CD4-positive, CD25-positive, alpha-beta regulatory T cell (primary cell): ENCODE results near the gene AWAT1. TPM values are rescaled to one million over a fixed set of nuclear protein-coding genes. Genes with fewer than 3 reads are reported as not detected.
"Not testable (repeated sequence)": the region's sequence is repeated elsewhere in the genome, so short reads cannot be mapped to it uniquely, and the experiment has no call there.

Experiments used
- ATAC-seq, 2 donors: fragments of 150-1000 bp; cut with Tn5 transposase; one replicate each; pipeline ENCODE4 v1.10.0; 2021; ENCODE audit warnings: low read depth in 2 of 2, moderate number of reproducible peaks in 2 of 2, moderate library complexity in 1 of 2
- DNase-seq, 3 donors: peaks; one replicate each; pipeline versions ENCODE4 v3.0.0 to v3.0.0-alpha.2; 2012 to 2022; ENCODE audit warnings: mixed read lengths in 1 of 3
- H3K27ac ChIP-seq: one replicate; pipeline ENCODE4 v1.7.0; 2013; ENCODE audit warnings: mild to moderate bottlenecking, low read length; ENCODE audit not compliant: insufficient read depth, poor library complexity, severe bottlenecking
- H3K27me3 ChIP-seq: one replicate; pipeline ENCODE4 v1.7.0; 2013; ENCODE audit warnings: low read length; ENCODE audit not compliant: control insufficient read depth, insufficient read depth
- H3K36me3 ChIP-seq: one replicate; pipeline ENCODE4 v1.7.0; 2013; ENCODE audit warnings: mild to moderate bottlenecking, low read length, moderate library complexity; ENCODE audit not compliant: control insufficient read depth, insufficient read depth
- H3K4me1 ChIP-seq: 2 replicates; pipeline ENCODE4 v1.7.0; 2013; ENCODE audit warnings: mild to moderate bottlenecking, low read length; ENCODE audit not compliant: insufficient read depth, control insufficient read depth, poor library complexity, severe bottlenecking
- H3K4me3 ChIP-seq: one replicate; pipeline ENCODE4 v1.7.0; 2013; ENCODE audit warnings: low read depth, mild to moderate bottlenecking, low read length, moderate library complexity
- H3K9me3 ChIP-seq, 2 experiments: 1 replicate in 1 of 2; 2 replicates in 1 of 2; pipeline ENCODE4 v1.7.0; 2013; ENCODE audit warnings: low read length in 2 of 2, mild to moderate bottlenecking in 1 of 2, moderate library complexity in 1 of 2; ENCODE audit not compliant: control insufficient read depth in 2 of 2
- H3K27ac Mint-ChIP-seq, 3 donors: one replicate each; pipeline ENCODE4 v1.8.0; 2020 to 2022; ENCODE audit warnings: mild to moderate bottlenecking in 3 of 3, mixed read lengths in 3 of 3, moderate library complexity in 2 of 3
- H3K27me3 Mint-ChIP-seq: one replicate; pipeline ENCODE4 v1.8.0; 2022; ENCODE audit warnings: mild to moderate bottlenecking, mixed read lengths
- H3K36me3 Mint-ChIP-seq: one replicate; pipeline ENCODE4 v1.8.0; 2020; ENCODE audit warnings: mixed read lengths
- H3K4me1 Mint-ChIP-seq, 4 donors: one replicate each; pipeline ENCODE4 v1.8.0; 2020 to 2022; ENCODE audit warnings: mixed read lengths in 4 of 4, mild to moderate bottlenecking in 1 of 4
- H3K4me3 Mint-ChIP-seq, 4 donors: one replicate each; pipeline ENCODE4 v1.8.0; 2020 to 2022; ENCODE audit warnings: mild to moderate bottlenecking in 4 of 4, mixed read lengths in 4 of 4, moderate library complexity in 3 of 4
- H3K9me3 Mint-ChIP-seq, 7 donors: one replicate each; pipeline ENCODE4 v1.8.0; 2020 to 2022; ENCODE audit warnings: mixed read lengths in 7 of 7, mild to moderate bottlenecking in 3 of 7, moderate library complexity in 2 of 7
- polyA plus RNA-seq, 4 donors: library from polyadenylated mRNA; unstranded; fragments of 300-500 nt; fragmentation: Illumina TruSeq; gene quantifications; one replicate each; pipeline ENCODE4 v1.2.3, GENCODE V29; 2021
- total RNA-seq: library from RNA; stranded (reverse); gene quantifications from one replicate; pipeline ENCODE4 v1.2.3, GENCODE V29; 2022

Gene AWAT1
- total and polyA plus RNA-seq, 5 donors from 2014 or later, result not detected

DNA sequence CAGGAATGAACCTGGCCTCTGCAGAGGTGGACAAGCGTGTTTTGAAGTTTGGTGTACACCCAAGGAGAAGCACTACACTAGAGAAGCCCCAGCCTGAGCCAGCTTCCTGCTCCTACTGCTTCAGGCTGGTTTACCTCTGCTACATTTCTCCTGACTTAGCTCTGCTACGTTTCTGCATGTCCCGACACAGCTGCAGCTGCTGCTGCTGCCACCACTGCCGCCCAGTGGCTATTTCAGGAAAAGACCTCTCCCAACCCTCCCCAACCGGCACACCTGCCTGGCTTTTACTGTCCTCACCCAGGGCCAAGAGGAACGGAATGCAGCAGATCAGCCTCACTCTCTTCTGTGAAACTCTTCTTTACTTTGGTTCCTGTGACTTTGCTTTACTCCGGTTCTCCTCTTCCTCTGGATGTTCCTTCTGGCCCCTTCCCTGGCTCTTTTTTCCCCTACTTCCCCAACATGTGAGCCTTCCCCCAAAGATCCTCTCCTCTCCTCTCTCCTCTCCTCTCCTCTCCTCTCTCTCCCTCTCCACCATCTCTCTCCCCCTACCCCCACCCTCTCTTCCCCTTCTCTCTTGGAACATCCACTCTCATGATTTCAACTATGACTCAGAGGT is 28.6 kb downstream of the AWAT1 start:
- ATAC-seq (no peak), DNase-seq (peak in 2 of 3 donors; percentile 4 to 43)
- no peaks in the 10 kb centered on the region for H3K4me1 Mint-ChIP-seq
- H3K4me1 ChIP-seq, result no peaks in the 10 kb centered on the region
- no peak overlapping the region for H3K27ac ChIP-seq
- no peak overlapping the region for H3K4me3 ChIP-seq
- H3K27ac Mint-ChIP-seq, result no peak overlapping the region
- no peaks in the 10 kb centered on the region for H3K9me3 ChIP-seq
- H3K36me3 Mint-ChIP-seq, result no peaks in the 10 kb centered on the region
- no peaks in the 10 kb centered on the region for H3K27me3 Mint-ChIP-seq
- H3K27me3 ChIP-seq, result no peaks in the 10 kb centered on the region
- no peaks in the 10 kb centered on the region for H3K36me3 ChIP-seq
- H3K9me3 Mint-ChIP-seq, result peaks cover 0 to 1% (median 0%) of the 10 kb centered on the region in 7 donors
- no peak overlapping the region for H3K4me3 Mint-ChIP-seq

DNA sequence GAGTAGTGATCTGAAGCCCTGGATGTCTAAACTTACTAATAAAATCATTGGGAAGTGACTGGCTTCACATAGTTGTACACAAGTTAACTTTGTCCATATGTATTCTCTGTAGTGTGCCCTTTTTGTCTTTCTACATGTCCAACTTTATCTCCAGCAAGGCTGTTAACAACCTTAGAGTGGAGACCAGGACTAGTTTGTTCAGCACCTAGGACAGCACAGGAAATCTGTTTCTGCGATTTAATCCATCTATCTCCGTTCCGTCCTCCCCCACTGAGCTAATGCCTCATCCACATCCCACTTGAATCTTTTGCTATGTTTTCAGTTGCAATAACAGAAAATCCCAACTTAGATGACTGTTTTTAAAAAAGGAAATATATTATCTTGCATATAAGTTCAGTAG is 30.3 kb downstream of the AWAT1 start:
- Histone ChIP-seq H3K36me3 (no peaks in the 10 kb centered on the region), H3K4me3 (no peak overlapping the region), H3K9me3 (no peaks in the 10 kb centered on the region), H3K27ac (no peak overlapping the region), H3K27me3 (no peaks in the 10 kb centered on the region), H3K4me1 (no peaks in the 10 kb centered on the region)
- H3K4me1 Mint-ChIP-seq, result no peaks in the 10 kb centered on the region
- H3K4me3 Mint-ChIP-seq, result no peak overlapping the region
- no peaks in the 10 kb centered on the region for H3K36me3 Mint-ChIP-seq
- ATAC-seq (no peak), DNase-seq (no peak)
- peaks cover 0 to 4% (median 0%) of the 10 kb centered on the region in 7 donors for H3K9me3 Mint-ChIP-seq
- H3K27ac Mint-ChIP-seq, result peak overlapping the region in 1 of 3 donors; percentile 38
- no peaks in the 10 kb centered on the region for H3K27me3 Mint-ChIP-seq

DNA sequence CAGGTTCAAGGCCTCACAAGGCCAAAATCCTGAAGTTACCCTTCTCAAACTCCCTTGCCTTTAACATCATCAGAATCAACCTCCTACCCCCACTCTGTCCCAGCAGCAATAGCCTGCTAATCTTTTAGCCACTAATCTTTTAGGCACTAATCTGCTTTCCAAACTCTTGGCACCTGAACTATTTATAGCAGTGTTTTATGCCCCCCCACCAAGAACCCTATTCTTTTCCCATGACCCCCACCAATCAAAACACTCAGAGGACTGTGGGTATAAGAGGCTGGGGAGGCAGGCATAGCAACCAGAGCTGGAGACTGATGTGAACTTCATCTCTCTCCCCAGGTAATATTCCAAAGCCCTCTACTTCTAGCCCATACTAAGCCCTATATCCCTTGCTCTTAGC is 33.6 kb downstream of the AWAT1 start, which contains the start of gene ARR3:
ARR3 (plus strand) TSS at position 301 of the 400 bp plus-strand sequence. CDS start 1,052 bp downstream, outside the sequence.
- no peaks in the 10 kb centered on the region for H3K9me3 ChIP-seq
- H3K36me3 Mint-ChIP-seq, result no peaks in the 10 kb centered on the region
- DNase-seq, result no peak

DNA sequence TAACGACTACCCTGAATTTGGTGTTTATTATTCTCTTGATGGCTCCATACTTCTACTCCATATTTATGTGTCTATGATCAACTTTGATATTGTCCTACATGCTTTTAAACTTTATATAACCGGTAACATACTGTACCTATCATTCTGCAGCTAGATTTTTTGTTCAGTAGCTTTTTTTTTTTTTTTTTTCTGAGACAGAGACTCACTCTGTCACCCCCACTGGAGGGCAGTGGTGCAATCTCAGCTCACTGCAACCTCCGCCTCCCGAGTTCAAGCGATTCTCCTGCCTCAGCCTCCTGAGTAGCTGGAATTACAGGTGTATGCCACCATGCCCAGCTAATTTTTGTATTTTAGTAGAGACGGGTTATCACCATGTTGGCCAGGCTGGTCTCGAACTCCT is 39.6 kb downstream of the AWAT1 start:
- not testable (repeated sequence) for H3K4me3 ChIP-seq, H3K4me1 Mint-ChIP-seq, H3K27me3 Mint-ChIP-seq, H3K9me3 ChIP-seq, DNase-seq, H3K36me3 ChIP-seq, H3K9me3 Mint-ChIP-seq, ATAC-seq, H3K36me3 Mint-ChIP-seq, H3K4me3 Mint-ChIP-seq, H3K27ac ChIP-seq, H3K27ac Mint-ChIP-seq, H3K27me3 ChIP-seq, H3K4me1 ChIP-seq

More for the DNA sequence above, 33.6 kb downstream of the AWAT1 start, which contains the start of gene ARR3:
- Mint-ChIP-seq H3K27ac (peak within 1 kb of the TSS in 1 of 3 donors; percentile 47), H3K4me1 (no peaks in the 10 kb centered on the region), H3K9me3 (peaks cover 0 to 4% (median 0%) of the 10 kb centered on the region in 7 donors), H3K27me3 (no peaks in the 10 kb centered on the region), H3K4me3 (no peak within 1 kb of the TSS)
- no peak for ATAC-seq
- no peaks in the 10 kb centered on the region for H3K27me3 ChIP-seq
- H3K36me3 ChIP-seq, result no peaks in the 10 kb centered on the region
- H3K4me1 ChIP-seq, result no peaks in the 10 kb centered on the region
- H3K4me3 ChIP-seq, result no peak within 1 kb of the TSS
- H3K27ac ChIP-seq, result no peak within 1 kb of the TSS

DNA sequence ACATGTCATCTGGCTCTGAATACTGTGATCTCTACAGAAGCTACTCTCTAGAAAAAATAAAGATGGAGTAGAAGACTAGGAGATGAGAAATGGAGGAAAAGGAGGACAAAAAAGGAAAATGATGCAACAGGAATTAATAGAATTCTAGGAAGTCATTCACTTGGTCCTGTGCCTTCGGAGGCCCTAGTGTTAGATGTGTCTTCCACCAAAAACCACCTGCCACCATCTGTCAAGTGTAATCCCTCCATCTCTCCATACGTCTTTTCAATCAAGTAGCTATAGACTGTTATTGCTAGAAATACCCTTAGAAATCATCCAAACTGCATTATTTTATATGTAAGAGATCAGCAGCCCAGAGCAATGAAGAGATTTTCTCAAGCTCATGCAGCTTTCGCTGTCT is 44.6 kb downstream of the AWAT1 start:
- no peak for ATAC-seq
- Mint-ChIP-seq H3K4me1 (no peaks in the 10 kb centered on the region), H3K27ac (peak overlapping the region in 1 of 3 donors; percentile 76), H3K4me3 (no peak overlapping the region), H3K36me3 (peaks cover 4% of the 10 kb centered on the region), H3K9me3 (no peaks in the 10 kb centered on the region), H3K27me3 (no peaks in the 10 kb centered on the region)
- Histone ChIP-seq H3K36me3 (no peaks in the 10 kb centered on the region), H3K9me3 (no peaks in the 10 kb centered on the region), H3K27me3 (no peaks in the 10 kb centered on the region), H3K27ac (no peak overlapping the region), H3K4me1 (no peaks in the 10 kb centered on the region), H3K4me3 (no peak overlapping the region)
- DNase-seq, result no peak

DNA sequence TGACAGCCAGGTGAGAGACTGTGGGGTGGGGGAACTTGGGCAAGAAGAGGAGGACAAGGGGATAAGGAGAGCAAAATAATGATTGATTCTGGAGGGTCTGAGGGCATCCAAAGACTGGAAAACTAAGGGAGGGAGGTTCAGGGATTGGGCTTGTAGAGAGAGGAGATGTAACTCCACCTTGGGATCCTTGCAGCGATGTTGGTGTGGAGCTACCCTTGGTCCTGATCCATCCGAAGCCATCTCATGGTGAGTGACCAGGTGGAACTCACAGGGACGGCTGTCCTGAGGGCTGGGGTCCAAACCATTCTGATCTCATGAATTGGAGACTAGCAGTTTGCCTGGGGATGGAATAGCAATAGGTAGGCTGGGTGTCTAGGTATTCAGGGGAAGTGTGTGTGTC is 46.1 kb downstream of the AWAT1 start:
- Mint-ChIP-seq H3K27me3 (no peaks in the 10 kb centered on the region), H3K4me3 (peak overlapping the region in 1 of 4 donors; percentile 54), H3K9me3 (no peaks in the 10 kb centered on the region), H3K36me3 (peaks cover 4% of the 10 kb centered on the region), H3K4me1 (no peaks in the 10 kb centered on the region), H3K27ac (no peak overlapping the region)
- peaks cover 8% of the 10 kb centered on the region for H3K36me3 ChIP-seq
- ATAC-seq (no peak), DNase-seq (no peak)
- no peak overlapping the region for H3K27ac ChIP-seq
- H3K4me1 ChIP-seq, result no peaks in the 10 kb centered on the region
- no peaks in the 10 kb centered on the region for H3K27me3 ChIP-seq
- H3K4me3 ChIP-seq, result no peak overlapping the region
- no peaks in the 10 kb centered on the region for H3K9me3 ChIP-seq

DNA sequence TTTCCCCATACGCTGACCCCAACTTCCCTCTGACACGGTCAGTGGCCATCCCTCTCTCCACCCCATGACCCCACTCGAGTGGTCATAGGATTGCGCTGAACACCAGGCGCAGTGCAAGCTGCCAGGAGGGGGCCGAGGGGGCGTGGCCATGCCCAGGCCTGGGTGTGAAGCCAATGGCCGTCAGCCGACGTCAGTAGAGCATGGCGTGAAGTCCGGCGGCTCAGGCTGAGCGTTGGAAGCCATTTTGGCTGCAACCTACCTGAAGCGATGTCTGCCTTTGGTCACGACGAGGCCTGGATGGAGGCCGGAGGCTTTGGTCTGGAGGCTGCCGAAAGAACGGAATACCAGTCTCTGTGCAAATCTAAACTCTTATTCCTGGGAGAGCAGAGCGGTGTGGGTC is 47.5 kb downstream of the AWAT1 start, which contains the start of gene RAB41:
RAB41 (plus strand) TSS at position 222 of the 400 bp plus-strand sequence; CDS start at position 268, 46 bp downstream.
- no peak within 1 kb of the TSS for H3K4me3 ChIP-seq
- Mint-ChIP-seq H3K36me3 (peaks cover 12% of the 10 kb centered on the region), H3K4me3 (no peak within 1 kb of the TSS), H3K9me3 (no peaks in the 10 kb centered on the region), H3K27me3 (no peaks in the 10 kb centered on the region), H3K4me1 (no peaks in the 10 kb centered on the region), H3K27ac (peak within 1 kb of the TSS in 1 of 3 donors; percentile 48)
- H3K36me3 ChIP-seq, result peaks cover 12% of the 10 kb centered on the region
- no peaks in the 10 kb centered on the region for H3K9me3 ChIP-seq
- DNase-seq (no peak), ATAC-seq (no peak)
- H3K27ac ChIP-seq, result no peak within 1 kb of the TSS
- H3K4me1 ChIP-seq, result no peaks in the 10 kb centered on the region
- no peaks in the 10 kb centered on the region for H3K27me3 ChIP-seq
